Lung (tissue), 12 donors: ENCODE data around the gene GAGE12J. TPM values are rescaled to one million over a fixed set of nuclear protein-coding genes. Genes with fewer than 3 reads are reported as not detected.
"Not testable (repeated sequence)": the region's sequence is repeated elsewhere in the genome, so short reads cannot be mapped to it uniquely, and the experiment has no call there.

Source experiments
- ATAC-seq: fragments of 200-7000 bp; cut with Tn5 transposase; one replicate; pipeline ENCODE4 v1.9.1; 2020; ENCODE audit warnings: moderate number of reproducible peaks; ENCODE audit not compliant: insufficient read depth, low FRiP score
- DNase-seq, 3 donors: peaks; one replicate each; pipeline ENCODE4 v3.0.0-alpha.2; 2013 to 2017
- H3K27ac ChIP-seq, 2 donors: one replicate each; pipeline ENCODE4 v1.5.1; 2013; ENCODE audit warnings: mild to moderate bottlenecking in 2 of 2, moderate library complexity in 2 of 2, control low read depth in 1 of 2, inconsistent platforms in 1 of 2, low read depth in 1 of 2, low read length in 1 of 2
- H3K27me3 ChIP-seq, 3 donors: one replicate each; pipeline ENCODE4 v1.5.1; 2013; ENCODE audit warnings: low read length in 2 of 3; ENCODE audit not compliant: control insufficient read depth in 3 of 3, insufficient read depth in 3 of 3
- H3K36me3 ChIP-seq, 4 donors: one replicate each; pipeline ENCODE4 v1.5.1; 2013; ENCODE audit warnings: low read length in 4 of 4, mild to moderate bottlenecking in 1 of 4, moderate library complexity in 1 of 4; ENCODE audit not compliant: control insufficient read depth in 4 of 4, insufficient read depth in 4 of 4
- H3K4me1 ChIP-seq, 5 donors: one replicate each; pipeline ENCODE4 v1.5.1; 2013; ENCODE audit warnings: low read length in 5 of 5, mild to moderate bottlenecking in 2 of 5, moderate library complexity in 1 of 5; ENCODE audit not compliant: control insufficient read depth in 5 of 5, insufficient read depth in 5 of 5
- H3K4me3 ChIP-seq: one replicate; pipeline ENCODE4 v1.5.1; 2013; ENCODE audit warnings: mild to moderate bottlenecking, control low read depth, moderate library complexity
- H3K9ac ChIP-seq, 2 donors: one replicate each; pipeline ENCODE4 v1.5.1; 2013; ENCODE audit warnings: low read length in 2 of 2, control low read depth in 1 of 2; ENCODE audit not compliant: insufficient read depth in 1 of 2
- H3K9me3 ChIP-seq, 4 donors: one replicate each; pipeline ENCODE4 v1.5.1; 2013; ENCODE audit warnings: low read length in 3 of 4, mild to moderate bottlenecking in 1 of 4, moderate library complexity in 1 of 4; ENCODE audit not compliant: control insufficient read depth in 4 of 4, insufficient read depth in 3 of 4
- CTCF ChIP-seq: IDR thresholded peaks from 2 replicates; pipeline ENCODE4 v1.5.1; 2012; ENCODE audit warnings: mild to moderate bottlenecking; ENCODE audit errors: control extremely low read depth, extremely low read depth
- WGBS, 2 donors: extraction: QIAGEN DNeasy Blood & Tissue Kit; methylation state at CpG; one replicate each; pipeline ENCODE4 v1.1.7; 2013; 5-methylcytosine and 5-hydroxymethylcytosine counted together
- polyA plus RNA-seq, 2 donors: library from polyadenylated mRNA; stranded (reverse); fragments of 200-250 nt; gene quantifications; one replicate each; pipeline ENCODE4 v1.2.1, GENCODE V29; 2013
- total RNA-seq, 2 donors: library from RNA; depleted of rRNA in 1 of 2; stranded (reverse); fragments of >200 nt in 1 of 2; gene quantifications; one replicate each; pipeline ENCODE4 v1.2.1, GENCODE V29; 2014 to 2021
- donor health status: control.
- donor health status: control.
- donor health status: Bipolar disorder and iron deficiency.
- donor health status: healthy.
- donor health status: DM: yes; HTN: yes; CAD: no.

Gene GAGE12J
- total and polyA plus RNA-seq, 4 donors = not detected

GRCh38 chrX:49300703-49301102, 21.1 kb upstream of the GAGE12J start:
- Histone ChIP-seq H3K4me3 (no peak overlapping the region), H3K27me3 (no peaks in the 10 kb centered on the region), H3K9ac (no peak overlapping the region), H3K27ac (no peak overlapping the region), H3K9me3 (no peaks in the 10 kb centered on the region), H3K36me3 (no peaks in the 10 kb centered on the region), H3K4me1 (no peaks in the 10 kb centered on the region)
- ATAC-seq = no peak
- 80 to 100% methylated on average over 1 of the region's 1 CpG for WGBS, 2 donors
- TF ChIP-seq CTCF = no peak
- DNase-seq = no peak

GRCh38 chrX:49303346-49303745, 18.5 kb upstream of the GAGE12J start, which contains the start of gene GAGE10:
Gene GAGE10, plus strand, starts transcription at chrX:49303646. Its CDS starts 1,214 bp downstream, at chrX:49304860.
- no peak for TF ChIP-seq CTCF
- ATAC-seq (no peak), DNase-seq (no peak)
- no peaks in the 10 kb centered on the region for H3K4me1 ChIP-seq
- H3K4me3 ChIP-seq = no peak within 1 kb of the TSS
- no peak within 1 kb of the TSS for H3K9ac ChIP-seq
- no peaks in the 10 kb centered on the region for H3K27me3 ChIP-seq
- H3K9me3 ChIP-seq = no peaks in the 10 kb centered on the region
- no peak within 1 kb of the TSS for H3K27ac ChIP-seq
- WGBS, 2 donors = 77 to 90% methylated on average over 13 to 15 of the region's 15 CpGs
- no peaks in the 10 kb centered on the region for H3K36me3 ChIP-seq

GRCh38 chrX:49307775-49308174, 14.1 kb upstream of the GAGE12J start:
- ATAC-seq, H3K4me3 ChIP-seq, H3K36me3 ChIP-seq, DNase-seq, H3K9me3 ChIP-seq, H3K4me1 ChIP-seq, H3K27ac ChIP-seq, H3K27me3 ChIP-seq, H3K9ac ChIP-seq: not testable (repeated sequence)
- 32 to 57% methylated on average over 2 of the region's 2 CpGs for WGBS, 2 donors

GRCh38 chrX:49308604-49309269, 13.1 kb upstream of the GAGE12J start:
- ATAC-seq (peak; percentile 41), DNase-seq (peak in 2 of 3 donors; percentile 25 to 56)
- Histone ChIP-seq H3K9ac (no peak overlapping the region), H3K4me1 (peaks cover 0 to 2% (median 0%) of the 10 kb centered on the region in 5 donors), H3K4me3 (no peak overlapping the region), H3K36me3 (no peaks in the 10 kb centered on the region), H3K27me3 (no peaks in the 10 kb centered on the region), H3K27ac (peak overlapping the region; percentile 14 to 69), H3K9me3 (no peaks in the 10 kb centered on the region)
- TF ChIP-seq CTCF = no peak
- WGBS, 2 donors = 41 to 64% methylated on average over 13 to 15 of the region's 15 CpGs
